HG02938 (cell line): ENCODE measurements around the gene OTX2.

ENCODE experiments used
- ATAC-seq: cut with Tn5 transposase; IDR thresholded peaks from one replicate; pipeline ENCODE4 v1.9.1; 2021; ENCODE audit warnings: mild to moderate bottlenecking, moderate library complexity; ENCODE audit not compliant: unreplicated experiment

OTX2 gene

GRCh38 chr14:56810147-56810719, at the start of gene OTX2:
Gene OTX2 (minus strand): TSS chr14:56810479. CDS start chr14:56805456, 5,023 bp downstream.
- no peak for ATAC-seq

- ATAC-seq, result no peak
Observed at GRCh38 chr14:56858422-56858821, 48.1 kb upstream of the OTX2 start.

GRCh38 chr14:56857216-56857615, 46.9 kb upstream of the OTX2 start:
- ATAC-seq, result no peak

GRCh38 chr14:56855891-56856461, 45.7 kb upstream of the OTX2 start:
- ATAC-seq, result no peak

- no peak for ATAC-seq
Observed at GRCh38 chr14:56854325-56854724, 44.0 kb upstream of the OTX2 start.

- no peak for ATAC-seq
Observed at GRCh38 chr14:56846970-56847930, 37.0 kb upstream of the OTX2 start.

GRCh38 chr14:56844406-56845002, 34.2 kb upstream of the OTX2 start:
- no peak for ATAC-seq

- no peak for ATAC-seq
Observed at GRCh38 chr14:56841611-56842010, 31.3 kb upstream of the OTX2 start.

- no peak for ATAC-seq
Observed at GRCh38 chr14:56840221-56840620, 29.9 kb upstream of the OTX2 start.

- ATAC-seq, result no peak
Observed at GRCh38 chr14:56829151-56829550, 18.9 kb upstream of the OTX2 start.

GRCh38 chr14:56826214-56826613, 15.9 kb upstream of the OTX2 start:
- no peak for ATAC-seq

- ATAC-seq, result no peak
Observed at GRCh38 chr14:56821805-56822610, 11.7 kb upstream of the OTX2 start.

- no peak for ATAC-seq
Observed at GRCh38 chr14:56821177-56821576, 10.9 kb upstream of the OTX2 start.

- ATAC-seq, result no peak
Observed at GRCh38 chr14:56817396-56817921, 7.2 kb upstream of the OTX2 start.

GRCh38 chr14:56816574-56817391, 6.5 kb upstream of the OTX2 start:
- no peak for ATAC-seq

GRCh38 chr14:56815745-56816144, 5.5 kb upstream of the OTX2 start:
- ATAC-seq, result no peak

- no peak for ATAC-seq
Observed at GRCh38 chr14:56814969-56815700, 4.9 kb upstream of the OTX2 start.

GRCh38 chr14:56814519-56814959, 4.3 kb upstream of the OTX2 start:
- no peak for ATAC-seq

GRCh38 chr14:56813143-56813551, 2.9 kb upstream of the OTX2 start:
- ATAC-seq, result no peak
